NCI-H345 treated with DMSO at 0.1 percent for 48 hours (cell line): ENCODE results near the gene NRDE2.
"Not testable (repeated sequence)": the region's sequence is repeated elsewhere in the genome, so short reads cannot be mapped to it uniquely, and the experiment has no call there.

Experiments used
- DNase-seq: peaks from one replicate; lab custom pipeline; 2025; ENCODE audit not compliant: unreplicated experiment; lab: John Stamatoyannopoulos, UW

The NRDE2 gene

DNA sequence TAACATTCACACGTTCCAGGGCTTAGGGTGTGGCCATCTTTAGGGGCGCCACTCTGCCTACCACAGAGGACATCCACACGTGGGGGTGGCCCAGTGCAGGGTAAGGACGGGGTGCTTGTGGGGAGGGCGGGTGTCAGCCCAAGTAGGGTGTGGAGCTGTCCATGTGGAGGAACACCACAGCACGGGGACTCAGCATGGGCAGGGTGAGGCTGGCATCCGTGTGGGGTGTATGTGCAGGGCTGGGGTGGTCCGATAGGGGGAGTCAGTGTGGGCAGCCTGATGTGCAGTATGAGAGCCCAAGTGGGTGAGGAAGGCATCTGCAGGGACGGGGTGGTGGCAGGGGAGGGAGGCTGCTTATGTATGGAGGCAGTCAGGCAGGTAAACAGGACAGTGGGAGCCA is 57.7 kb downstream of the NRDE2 start:
- no peak for DNase-seq

DNA sequence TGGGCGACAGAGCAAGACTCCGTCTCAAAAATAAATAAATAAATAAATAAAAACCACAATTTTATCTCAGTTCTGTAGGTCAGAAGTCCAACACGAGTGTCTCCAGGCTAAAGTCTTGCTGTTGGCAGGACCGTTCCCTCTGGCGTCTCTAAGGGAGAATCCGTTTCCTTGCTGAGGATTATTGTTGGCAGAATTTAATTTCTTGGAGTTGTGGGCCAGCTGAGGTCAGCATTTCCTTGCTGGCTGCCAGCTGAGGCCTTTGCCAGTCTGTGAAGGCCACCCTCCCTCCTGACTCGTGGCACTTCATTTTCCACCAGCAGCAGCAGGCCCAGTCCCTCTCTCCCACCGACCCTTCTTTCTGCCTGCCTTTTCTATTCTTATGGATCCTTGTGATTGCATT is 58.2 kb downstream of the NRDE2 start:
- DNase-seq: no peak

DNA sequence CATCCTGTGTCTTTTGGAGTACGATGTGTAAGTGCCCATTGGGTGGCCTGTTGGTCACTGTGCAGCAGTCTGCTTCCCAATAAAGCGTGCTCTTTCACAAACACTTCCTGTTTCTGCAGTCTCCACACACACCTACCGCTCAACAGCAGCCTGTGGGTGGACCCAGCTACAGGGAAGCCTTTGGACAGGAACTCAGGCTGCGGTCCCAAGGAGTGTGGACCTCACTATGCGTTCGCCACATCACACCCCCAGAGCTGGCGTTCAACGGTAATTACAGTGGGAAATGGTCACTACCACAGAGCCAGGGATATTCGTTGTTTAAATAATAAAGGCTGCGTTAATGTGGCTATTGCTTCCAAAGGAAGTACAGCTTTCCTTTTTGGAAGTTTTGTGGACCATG is 59.2 kb downstream of the NRDE2 start:
- no peak for DNase-seq

DNA sequence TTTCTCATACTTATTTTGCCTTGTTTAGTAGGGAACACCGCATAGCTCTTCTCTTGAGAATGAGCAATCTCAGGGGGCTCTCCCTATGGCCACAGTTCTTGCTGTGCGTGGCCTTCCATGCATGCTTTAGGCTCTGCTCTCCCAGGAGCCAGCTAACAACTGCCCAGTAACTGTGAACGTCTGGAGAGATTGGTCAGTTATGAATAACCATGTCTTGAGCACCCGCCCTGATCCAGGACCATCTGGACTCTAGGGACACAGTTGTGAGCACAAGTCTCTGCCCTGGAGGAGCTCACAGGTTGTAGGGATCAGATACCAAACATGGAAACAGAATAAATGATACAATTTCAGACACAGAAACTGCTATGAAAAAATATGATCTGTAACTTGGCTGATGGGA is 63.3 kb downstream of the NRDE2 start:
- DNase-seq: no peak

DNA sequence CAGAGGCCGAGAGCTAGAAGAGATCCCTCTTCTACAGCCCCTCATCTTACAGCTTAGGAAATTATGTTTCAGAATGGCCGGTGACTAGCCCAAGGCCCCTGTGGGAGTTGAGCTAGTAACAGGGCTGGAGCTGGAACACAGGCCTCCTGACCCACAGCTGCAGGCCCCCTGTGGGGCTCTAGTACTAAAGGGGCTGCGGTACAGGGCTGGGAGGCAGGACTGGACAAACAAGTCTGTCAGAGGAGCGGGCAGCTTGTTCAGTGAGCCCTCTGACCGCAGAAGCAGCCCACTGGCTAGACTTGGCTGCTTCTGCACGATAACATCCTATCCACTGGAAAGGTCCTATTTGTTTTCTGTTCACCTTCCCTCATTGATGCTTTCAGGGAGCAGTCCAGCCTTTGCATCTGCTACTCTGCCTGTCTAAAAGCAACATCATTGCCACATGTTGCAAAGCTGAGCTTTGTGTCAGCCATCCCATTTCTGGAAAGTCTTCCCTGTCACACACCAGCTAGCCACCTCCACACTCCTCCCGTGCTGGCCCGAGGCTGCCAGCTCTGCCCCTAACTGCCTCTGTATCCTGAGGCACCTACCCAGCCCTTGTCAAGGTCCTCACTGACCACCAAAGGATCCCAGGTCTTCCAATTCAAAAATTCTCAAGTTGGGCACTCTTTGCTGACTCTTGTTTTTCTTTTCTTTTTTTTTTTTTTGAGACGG is 65.1 kb downstream of the NRDE2 start:
- DNase-seq: no peak

DNA sequence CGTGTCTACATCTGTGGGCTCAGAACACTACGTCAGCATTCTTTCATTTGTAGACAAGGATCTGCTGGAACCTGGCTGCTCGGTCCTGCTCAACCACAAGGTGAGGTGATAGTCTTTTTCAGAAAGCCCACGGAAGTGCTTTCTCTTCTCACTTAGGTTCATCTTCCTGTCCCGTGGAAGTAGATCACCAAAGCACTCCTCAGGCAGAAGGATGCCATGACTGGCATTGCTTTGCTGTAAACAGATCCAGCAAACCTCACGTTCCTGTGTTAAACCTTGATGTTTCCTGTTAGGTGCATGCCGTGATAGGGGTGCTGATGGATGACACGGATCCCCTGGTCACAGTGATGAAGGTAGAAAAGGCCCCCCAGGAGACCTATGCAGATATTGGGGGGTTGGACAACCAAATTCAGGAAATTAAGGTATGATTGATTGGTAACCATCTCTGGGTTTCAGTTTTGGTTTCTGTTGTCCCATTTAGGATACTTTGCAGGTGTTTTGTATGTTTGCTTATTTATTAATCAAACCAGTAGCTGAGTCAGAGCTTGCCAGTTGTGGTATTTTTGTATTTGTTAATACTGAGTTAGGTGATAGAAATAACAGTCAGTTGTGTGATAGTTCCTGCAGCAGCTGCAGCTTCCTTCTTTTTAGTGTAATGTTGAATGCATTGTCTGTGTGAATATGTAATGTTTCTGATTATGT is 67.8 kb downstream of the NRDE2 start:
- DNase-seq: no peak

DNA sequence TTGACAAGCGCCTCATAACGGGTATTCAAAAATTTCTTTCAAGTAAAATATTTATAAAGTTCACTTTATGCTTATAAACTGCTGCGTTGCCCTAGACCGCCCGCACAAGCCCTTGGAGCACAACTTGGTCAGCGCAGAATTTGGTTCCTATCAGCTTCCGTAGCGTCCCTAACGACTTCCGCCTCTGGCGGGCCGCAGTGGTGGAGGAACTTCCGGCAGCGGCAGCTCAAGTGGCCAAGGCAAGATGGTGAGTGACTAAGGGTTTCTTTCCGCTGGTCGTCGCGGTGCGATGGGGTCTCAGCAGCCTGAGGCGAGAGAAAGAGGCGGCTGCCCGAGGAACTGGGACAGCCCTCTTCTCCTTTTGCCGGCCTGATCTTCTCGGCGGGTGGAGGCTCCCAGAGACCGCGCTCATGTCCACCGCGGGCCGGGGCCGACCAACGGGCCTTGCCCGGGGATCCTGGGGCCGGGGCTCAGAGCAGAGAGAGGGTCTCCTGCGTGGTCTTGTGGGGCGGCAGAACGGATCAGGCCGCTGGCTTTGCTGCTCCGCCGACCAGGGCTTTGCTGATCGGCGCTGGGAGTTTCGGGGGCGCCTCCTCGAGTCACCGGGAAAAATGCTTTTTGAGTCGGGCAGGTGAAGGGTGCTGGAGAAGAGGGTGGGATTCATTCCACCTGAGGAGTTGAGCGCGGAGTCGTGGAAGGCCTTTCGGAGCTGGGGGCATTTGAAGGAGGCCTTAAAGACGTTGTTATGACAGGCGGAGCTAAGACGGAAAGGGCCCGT is 75.2 kb downstream of the NRDE2 start, which contains the start of gene PSMC1:
PSMC1 (plus strand) TSS at position 200 of the 778 bp plus-strand sequence; CDS start at position 245, 45 bp downstream.
- peak; percentile 85 for DNase-seq

DNA sequence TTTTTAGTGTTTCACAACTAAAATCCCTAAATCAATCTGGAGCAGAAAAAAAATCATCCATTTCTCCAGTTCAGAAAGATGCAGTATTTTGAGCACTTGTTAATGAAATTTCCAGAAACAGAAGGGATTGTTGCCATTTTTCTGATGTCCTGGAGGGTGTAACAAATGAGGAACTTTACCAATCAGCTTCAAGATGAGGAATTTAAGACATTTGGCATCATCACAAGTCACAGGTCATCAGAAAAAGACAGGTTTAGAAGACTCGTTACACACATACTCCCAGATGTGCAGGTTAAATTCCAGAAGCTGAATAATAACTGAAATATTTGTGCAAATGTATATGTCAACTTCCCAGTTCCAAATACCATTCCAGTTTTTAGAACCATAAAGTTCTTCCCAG is 75.9 kb downstream of the NRDE2 start:
- DNase-seq: no peak

DNA sequence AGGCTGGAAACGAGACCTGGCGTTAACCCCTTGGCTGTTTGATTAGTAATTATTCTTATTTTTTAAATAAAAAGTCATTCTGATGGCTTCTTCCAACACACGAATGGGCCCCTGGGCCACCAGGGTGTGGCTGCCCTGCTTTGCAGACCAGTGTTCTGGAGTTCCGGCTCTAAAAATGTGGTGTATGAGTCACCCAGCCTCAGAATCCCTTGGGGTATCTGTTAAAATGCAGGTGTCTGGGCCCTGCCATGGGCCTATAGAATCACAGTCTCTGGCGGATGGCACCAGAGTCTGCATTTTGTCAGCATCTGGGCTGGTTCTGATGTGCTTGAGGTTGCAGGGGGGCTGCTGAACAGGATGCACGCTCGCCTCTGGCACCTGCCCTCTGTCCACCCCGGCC is 77.9 kb downstream of the NRDE2 start:
- no peak for DNase-seq

DNA sequence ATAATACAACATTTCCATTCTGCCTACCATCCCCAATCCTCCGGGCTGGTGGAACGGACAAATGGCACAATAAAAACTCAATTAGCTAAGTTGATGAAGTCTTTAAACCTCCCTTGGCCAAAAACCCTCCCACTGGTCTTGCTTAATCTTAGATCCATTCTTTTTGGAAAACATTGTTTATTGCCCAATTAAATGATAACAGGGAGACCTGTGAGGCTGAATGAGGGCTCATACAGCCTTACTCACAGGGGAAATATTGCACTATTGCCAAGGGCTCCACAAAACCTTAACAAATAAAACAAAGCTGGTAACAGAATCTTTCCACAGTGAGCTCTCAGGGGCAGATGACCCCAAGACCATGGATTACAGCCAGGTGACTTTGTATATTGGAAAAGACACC is 83.1 kb downstream of the NRDE2 start:
- no peak for DNase-seq

DNA sequence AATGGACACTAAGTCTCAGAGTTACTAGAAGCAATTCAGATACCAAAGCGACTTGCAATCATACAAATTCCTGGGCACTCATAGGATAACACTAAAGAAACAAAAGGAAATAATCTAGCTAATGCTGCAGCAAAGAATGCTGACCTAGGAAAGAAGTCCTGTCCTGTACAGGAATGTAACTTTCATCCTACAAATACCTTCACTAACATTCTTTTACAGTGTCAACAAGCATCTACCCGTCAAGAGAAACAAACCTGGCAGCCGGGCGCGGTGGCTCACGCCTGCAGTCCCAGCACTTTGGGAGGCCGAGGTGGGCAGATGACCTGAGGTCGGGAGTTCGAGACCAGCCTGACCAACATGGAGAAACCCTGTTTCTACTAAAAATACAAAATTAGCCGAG is 84.3 kb downstream of the NRDE2 start:
- DNase-seq: not testable (repeated sequence)

DNA sequence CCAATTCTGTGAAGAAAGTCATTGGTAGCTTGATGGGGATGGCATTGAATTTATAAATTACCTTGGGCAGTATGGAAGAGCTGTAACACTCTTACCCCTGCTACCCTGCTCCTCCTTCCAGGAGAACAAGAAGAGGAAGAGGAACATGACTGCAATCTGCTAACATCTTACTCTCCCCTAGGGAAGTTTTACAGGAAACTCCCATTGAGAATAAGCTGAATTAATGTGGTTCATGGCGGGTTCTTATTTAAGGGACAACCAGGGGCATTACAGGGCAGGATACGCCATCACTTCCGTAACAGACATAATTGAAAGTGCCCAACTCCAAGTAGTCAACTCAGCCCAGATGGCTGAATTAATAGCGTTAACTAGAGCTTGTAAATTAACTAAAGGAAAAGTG is 84.8 kb downstream of the NRDE2 start:
- no peak for DNase-seq

DNA sequence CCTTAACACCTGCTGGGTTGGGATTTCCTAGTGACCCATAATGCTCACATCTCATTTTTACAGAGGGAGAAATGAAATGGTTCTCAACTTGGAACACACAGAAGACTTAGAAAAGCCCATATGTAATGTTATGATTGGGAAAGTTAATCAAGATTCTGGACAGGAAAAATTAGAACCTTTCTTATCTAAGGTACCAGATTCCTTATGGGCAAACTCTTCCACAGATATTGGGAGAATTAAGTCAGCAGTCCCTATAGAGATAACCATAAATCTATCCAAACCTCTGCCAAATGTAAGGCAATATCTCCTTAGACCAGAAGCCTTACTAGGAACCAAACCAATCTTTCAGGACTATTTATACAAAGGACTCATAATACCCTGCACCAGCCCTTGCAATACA is 89.3 kb downstream of the NRDE2 start:
- no peak for DNase-seq

DNA sequence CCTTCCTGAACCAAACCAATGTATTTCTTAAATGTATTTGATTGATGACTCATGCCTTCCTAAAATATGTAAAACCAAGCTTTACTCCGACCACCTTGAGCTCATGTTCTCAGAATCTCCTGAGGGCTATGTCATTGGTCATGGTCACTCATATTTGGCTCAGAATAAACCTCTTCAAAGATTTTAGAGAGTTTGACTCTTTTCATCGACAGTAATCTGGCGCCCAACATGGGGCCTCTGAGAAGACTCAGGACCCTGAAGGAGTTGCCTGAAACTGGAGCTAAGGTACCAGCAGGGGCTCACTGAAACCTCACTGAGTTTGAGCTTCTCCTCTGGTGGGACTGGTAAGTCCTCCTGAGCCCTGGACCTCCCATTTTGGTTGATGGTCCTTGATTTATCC is 92.6 kb downstream of the NRDE2 start:
- no peak for DNase-seq

DNA sequence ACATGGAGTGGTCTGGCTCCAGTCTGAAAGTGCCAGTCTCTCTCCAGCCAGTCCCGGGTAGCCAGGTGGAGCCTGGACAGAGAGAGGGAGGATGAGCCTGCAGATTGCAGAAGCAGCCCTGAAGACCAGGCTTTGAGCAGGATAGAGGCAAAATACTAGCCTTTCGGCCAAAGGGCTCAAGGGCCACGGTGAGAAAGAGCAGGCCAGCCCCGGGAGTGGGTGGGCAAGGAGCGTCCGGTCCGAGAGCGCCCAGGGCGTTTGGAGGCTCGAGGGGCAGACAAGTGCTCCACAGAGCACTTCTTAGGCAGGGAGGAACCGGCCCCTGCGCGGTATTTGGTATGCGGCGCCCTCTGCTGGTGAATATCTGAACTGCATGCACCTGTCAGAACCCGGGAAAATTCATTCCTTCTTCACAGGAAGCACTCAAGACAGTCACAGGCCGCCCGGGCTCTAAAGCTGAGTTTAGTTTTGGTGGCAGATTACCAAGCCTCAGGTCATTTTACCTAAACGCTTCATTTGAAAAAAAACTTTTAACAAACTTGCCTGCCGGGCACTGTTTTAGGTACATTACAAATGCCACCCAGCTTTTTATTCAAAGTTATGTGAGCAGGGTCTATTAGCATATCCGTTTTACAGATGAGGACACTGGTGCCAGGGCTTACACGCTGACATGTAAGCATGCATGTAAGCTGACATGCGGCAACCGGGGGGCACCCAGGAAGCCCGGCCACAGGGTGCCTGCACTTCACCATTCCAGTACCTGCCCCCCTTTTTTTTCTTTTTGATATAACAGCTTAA is 96.4 kb downstream of the NRDE2 start:
- DNase-seq: peak; percentile 49

DNA sequence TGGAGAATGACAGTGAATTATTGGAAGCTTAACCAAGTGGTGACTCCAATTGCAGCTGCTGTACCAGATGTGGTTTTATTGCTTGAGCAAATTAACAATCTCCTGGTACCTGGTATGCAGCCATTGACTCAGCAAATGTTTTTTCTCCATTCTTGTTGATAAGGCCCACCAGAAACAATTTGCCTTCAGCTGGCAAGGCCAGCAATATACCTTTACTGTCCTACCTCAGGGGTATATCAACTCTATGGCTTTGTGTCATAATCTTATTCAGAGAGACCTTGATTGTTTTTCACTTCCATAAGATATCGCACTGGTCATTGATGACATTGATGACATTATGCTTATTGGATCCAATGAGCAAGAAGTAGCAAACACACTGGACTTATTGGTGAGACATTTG is 101.8 kb downstream of the NRDE2 start:
- not testable (repeated sequence) for DNase-seq

DNA sequence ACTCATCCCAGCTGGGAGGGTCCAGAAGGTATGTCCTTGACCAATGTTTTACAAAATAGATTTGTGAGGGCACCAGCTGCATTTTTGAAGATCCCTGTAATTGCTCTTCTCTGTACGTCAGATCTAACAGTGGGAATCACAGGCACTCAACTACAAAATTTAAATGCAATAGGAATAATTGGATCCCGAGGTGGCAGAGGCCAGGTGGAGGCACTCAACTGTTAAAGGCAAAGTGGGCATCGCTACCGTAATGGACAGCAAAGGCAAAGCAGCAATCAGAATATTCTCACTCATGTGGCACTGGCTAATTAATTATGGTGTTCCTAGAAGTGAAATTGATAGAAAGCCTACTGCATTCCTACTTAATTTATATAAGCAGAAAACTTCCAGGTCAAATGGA is 103.3 kb downstream of the NRDE2 start:
- DNase-seq: no peak
